Endothelial cell of hepatic sinusoid (primary cell): ENCODE results near the gene TOM1L2.

Source experiments
- in situ Hi-C: cut with HindIII; loops from 2 replicates; pipeline ENCODE4 v1.10.0; 2017; ENCODE audit warnings: low sequenced_read_pairs

Gene TOM1L2

GRCh38 chr17:17995887-17996286 lies 23.7 kb upstream of the TOM1L2 start:
- in situ Hi-C loops: loop anchor here (5.0 kb wide), 1 partner anchor 36 kb away; no protein-coding TSS in a partner anchor

- in situ Hi-C loops: loop anchor here (5.0 kb wide), 1 partner anchor 38 kb away; no protein-coding TSS in a partner anchor
These were observed 22.3 kb upstream of the TOM1L2 start for GRCh38 chr17:17994271-17995069.

- in situ Hi-C loops: no loop called here
These were observed 21.7 kb upstream of the TOM1L2 start for GRCh38 chr17:17993852-17994251.

- in situ Hi-C loops: no loop called here
These were observed 21.2 kb upstream of the TOM1L2 start for GRCh38 chr17:17993366-17993765.

GRCh38 chr17:17990282-17990681 lies 18.1 kb upstream of the TOM1L2 start:
- in situ Hi-C loops: no loop called here

GRCh38 chr17:17989618-17990017 lies 17.4 kb upstream of the TOM1L2 start:
- in situ Hi-C loops: no loop called here

- in situ Hi-C loops: no loop called here
These were observed 16.9 kb upstream of the TOM1L2 start for GRCh38 chr17:17989081-17989480.

- in situ Hi-C loops: no loop called here
These were observed 16.3 kb upstream of the TOM1L2 start for GRCh38 chr17:17988427-17988945.

- in situ Hi-C loops: no loop called here
These were observed 15.7 kb upstream of the TOM1L2 start for GRCh38 chr17:17987901-17988300.

GRCh38 chr17:17987187-17987896 lies 15.1 kb upstream of the TOM1L2 start:
- in situ Hi-C loops: no loop called here

- in situ Hi-C loops: no loop called here
These were observed 13.4 kb upstream of the TOM1L2 start for GRCh38 chr17:17985555-17985954.

GRCh38 chr17:17985153-17985552 lies 13.0 kb upstream of the TOM1L2 start:
- in situ Hi-C loops: no loop called here

- in situ Hi-C loops: no loop called here
These were observed 11.6 kb upstream of the TOM1L2 start for GRCh38 chr17:17983776-17984175.

GRCh38 chr17:17983376-17983775 lies 11.2 kb upstream of the TOM1L2 start:
- in situ Hi-C loops: no loop called here

GRCh38 chr17:17982801-17983200 lies 10.6 kb upstream of the TOM1L2 start:
- in situ Hi-C loops: no loop called here

- in situ Hi-C loops: no loop called here
These were observed 9.1 kb upstream of the TOM1L2 start for GRCh38 chr17:17981330-17981729.

GRCh38 chr17:17979778-17980177 lies 7.6 kb upstream of the TOM1L2 start:
- in situ Hi-C loops: no loop called here

- in situ Hi-C loops: no loop called here
These were observed 6.6 kb upstream of the TOM1L2 start for GRCh38 chr17:17978481-17979424.

- in situ Hi-C loops: no loop called here
These were observed 4.9 kb upstream of the TOM1L2 start for GRCh38 chr17:17976931-17977570.

- in situ Hi-C loops: no loop called here
These were observed 3.2 kb upstream of the TOM1L2 start for GRCh38 chr17:17975436-17975835.

GRCh38 chr17:17972952-17973254 lies 703 bp upstream of the TOM1L2 start:
- in situ Hi-C loops: no loop called here
